ENCODE results near the gene PUM1.
"Not testable (repeated sequence)": the region's sequence is repeated elsewhere in the genome, so short reads cannot be mapped to it uniquely, and the experiment has no call there.

PUM1 gene

DNA sequence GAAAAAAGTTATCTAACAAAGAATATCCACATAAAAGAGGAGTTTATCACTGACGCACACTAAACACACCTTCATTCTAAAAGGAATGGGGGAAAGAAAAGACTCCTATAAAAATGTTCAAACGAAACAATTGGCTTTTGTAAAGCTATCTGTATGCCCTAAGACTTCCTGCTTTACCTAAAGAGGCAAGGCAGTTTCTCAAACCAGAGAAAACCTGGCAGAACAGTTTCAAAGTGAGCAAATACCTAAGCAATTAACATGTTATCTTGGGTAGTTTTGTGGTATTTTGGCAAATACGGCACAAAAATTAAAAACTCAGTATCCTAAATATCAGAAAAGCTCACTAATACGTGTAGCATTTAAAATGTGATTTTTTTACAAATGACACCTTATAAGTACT lies 1.9 kb downstream of the PUM1 start:
- no peak for DNase-seq (ENCODE audit: low read depth in 3 of 3, low spot score in 1 of 3)

DNA sequence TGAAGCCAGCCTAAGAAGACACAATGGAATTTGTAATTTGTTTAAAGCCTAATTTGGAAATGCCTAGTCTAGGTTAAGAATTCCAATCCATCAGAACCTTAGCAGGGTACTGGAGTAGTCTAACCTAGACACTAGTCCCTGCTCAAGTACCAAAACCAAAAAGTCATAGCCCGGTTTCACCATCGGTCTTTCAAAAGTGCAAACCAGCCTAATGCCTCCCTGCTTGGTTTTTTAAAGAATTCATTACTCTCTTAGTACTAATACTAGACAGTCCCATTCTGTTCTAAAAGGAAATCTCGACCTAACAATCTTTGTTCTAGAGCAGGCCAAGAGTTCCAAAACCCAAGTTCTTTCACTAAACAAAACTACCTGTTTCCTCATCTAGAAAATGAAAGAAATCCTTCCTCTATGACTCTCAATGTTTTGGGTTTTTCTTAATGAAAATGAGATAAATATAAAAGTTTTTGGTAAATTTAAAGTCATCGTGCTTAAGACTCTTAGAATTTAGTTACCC lies 2.6 kb downstream of the PUM1 start:
- no peak for DNase-seq (ENCODE audit: low read depth in 3 of 3, low spot score in 1 of 3)

DNA sequence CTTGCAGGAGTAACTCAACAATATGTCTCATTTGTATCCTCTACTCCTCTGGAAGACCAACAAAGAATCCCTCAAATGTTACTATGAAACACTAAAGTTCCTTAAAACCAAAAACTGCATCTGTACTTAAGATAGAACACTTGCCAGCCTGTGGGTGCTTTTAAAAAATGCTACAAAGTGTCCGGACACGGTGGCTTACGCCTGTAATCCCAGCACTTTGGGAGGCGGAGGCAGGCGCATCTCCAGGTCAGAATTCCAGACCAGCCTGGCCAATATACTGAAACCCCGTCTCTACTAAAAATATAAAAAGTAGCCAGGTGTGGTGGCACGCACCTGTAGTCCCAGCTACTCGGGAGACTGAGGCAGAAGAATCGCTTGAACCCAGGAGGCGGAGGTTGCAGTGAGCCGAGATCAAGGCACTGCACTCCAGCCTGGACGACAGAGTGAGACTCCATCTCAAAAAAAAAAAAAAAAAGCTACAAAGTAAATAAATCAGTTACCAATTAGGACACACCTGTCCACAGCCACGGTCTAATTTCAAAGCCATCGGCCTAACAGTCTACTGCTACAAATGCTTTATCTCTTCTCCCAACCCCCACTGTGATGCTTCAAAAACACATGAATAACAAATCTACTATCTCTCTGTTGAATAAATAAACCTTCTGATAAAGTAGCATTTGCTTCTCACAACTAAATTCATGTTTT lies 3.2 kb downstream of the PUM1 start:
- DNase-seq (ENCODE audit: low read depth in 3 of 3, low spot score in 1 of 3) = not testable (repeated sequence)

DNA sequence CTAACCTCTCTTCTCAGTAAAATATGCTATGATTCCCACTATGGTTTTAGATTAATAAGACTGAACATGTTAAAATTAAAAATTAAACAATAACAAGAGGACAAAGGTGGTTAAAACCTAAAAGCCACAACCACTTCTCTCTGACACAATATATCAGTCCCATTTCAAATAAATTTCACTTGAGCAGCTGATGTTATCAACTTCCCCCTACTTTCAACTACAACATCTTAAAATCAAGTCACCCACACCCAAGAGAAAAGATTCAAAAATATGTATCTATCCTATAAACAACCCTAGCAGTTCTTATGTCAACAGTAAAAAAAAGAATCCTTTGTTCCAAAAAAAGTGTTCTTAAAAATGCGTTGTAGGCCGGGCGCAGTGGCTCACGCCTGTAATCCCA lies 7.5 kb downstream of the PUM1 start:
- DNase-seq (ENCODE audit: low read depth in 3 of 3, low spot score in 1 of 3) = no peak

- no peak for DNase-seq (ENCODE audit: low read depth in 3 of 3, low spot score in 1 of 3)
Observed at GRCh38 chr1:31055953-31056352, 9.6 kb downstream of the PUM1 start.

- DNase-seq (ENCODE audit: low read depth in 3 of 3, low spot score in 1 of 3) = no peak
Observed at GRCh38 chr1:31055501-31055900, 10.0 kb downstream of the PUM1 start.

- no peak for DNase-seq (ENCODE audit: low read depth in 3 of 3, low spot score in 1 of 3)
Observed at GRCh38 chr1:31054958-31055481, 10.5 kb downstream of the PUM1 start.

- DNase-seq (ENCODE audit: low read depth in 3 of 3, low spot score in 1 of 3) = no peak
Observed at GRCh38 chr1:31054349-31054748, 11.2 kb downstream of the PUM1 start.

DNA sequence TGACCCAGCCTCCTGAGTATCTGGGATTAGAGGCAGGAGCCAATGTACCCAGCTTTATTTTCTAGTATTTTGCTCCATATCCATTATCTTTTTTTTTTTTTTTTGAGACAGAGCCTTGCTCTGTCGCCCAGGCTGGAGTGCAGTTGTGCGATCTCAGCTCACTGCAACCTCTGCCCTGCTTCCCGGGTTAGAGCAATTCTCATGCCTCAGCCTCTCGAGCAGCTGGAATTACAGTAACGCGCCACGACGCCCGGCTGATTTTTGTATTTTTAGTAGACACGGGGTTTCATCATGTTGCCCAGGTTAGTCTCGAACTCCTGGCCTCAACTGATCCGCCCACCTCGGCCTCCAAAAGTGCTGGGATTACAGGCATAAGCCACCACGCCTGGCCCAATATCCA lies 12.9 kb downstream of the PUM1 start:
- not testable (repeated sequence) for DNase-seq (ENCODE audit: low read depth in 3 of 3, low spot score in 1 of 3)

- no peak for DNase-seq (ENCODE audit: low read depth in 3 of 3, low spot score in 1 of 3)
Observed at GRCh38 chr1:31051611-31052010, 13.9 kb downstream of the PUM1 start.

- DNase-seq (ENCODE audit: low read depth in 3 of 3, low spot score in 1 of 3) = not testable (repeated sequence)
Observed at GRCh38 chr1:31047507-31047906, 18.0 kb downstream of the PUM1 start.

GRCh38 chr1:31043631-31044030 lies 21.9 kb downstream of the PUM1 start:
- no peak for DNase-seq (ENCODE audit: low read depth in 3 of 3, low spot score in 1 of 3)

DNA sequence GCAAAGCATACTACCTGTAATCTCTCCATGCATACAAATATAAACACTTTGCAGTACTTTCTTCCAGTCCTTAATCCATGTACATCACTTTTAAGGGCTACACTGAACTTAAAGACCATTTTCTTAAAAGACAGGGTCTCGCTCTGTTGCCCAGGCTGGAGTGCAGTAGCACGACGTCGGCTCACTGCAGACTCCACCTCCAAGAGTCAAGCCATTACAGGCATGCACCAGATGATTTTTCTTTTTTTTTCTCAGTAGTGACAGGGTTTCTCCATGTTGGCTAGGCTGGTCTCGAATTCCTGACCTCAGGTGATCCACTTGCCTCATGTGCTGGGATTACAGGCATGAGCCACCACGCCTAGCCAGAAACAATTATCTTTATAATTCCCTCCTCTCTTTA lies 22.9 kb downstream of the PUM1 start:
- DNase-seq (ENCODE audit: low read depth in 3 of 3, low spot score in 1 of 3) = no peak

DNA sequence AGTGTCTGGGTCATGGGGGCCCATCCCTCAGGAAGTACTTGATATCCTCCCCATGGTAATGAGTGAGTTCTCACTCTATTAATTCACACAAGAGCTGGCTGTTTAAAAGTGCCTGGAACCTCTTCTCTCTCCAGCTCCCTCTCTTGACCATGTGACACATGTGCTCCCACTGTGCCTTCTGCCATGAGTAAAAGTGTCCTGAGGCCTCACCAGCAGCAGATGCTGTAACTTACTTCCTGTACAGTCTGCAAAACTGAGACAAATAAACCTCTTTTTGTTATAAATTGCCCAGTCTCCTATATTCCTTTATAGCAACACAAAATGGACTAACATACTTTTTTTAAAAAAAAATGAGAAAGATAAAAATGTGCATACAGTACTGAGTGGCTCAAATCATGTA lies 24.0 kb downstream of the PUM1 start:
- no peak for DNase-seq (ENCODE audit: low read depth in 3 of 3, low spot score in 1 of 3)

- DNase-seq (ENCODE audit: low read depth in 3 of 3, low spot score in 1 of 3) = no peak
Observed at GRCh38 chr1:31040038-31040437, 25.5 kb downstream of the PUM1 start.

DNA sequence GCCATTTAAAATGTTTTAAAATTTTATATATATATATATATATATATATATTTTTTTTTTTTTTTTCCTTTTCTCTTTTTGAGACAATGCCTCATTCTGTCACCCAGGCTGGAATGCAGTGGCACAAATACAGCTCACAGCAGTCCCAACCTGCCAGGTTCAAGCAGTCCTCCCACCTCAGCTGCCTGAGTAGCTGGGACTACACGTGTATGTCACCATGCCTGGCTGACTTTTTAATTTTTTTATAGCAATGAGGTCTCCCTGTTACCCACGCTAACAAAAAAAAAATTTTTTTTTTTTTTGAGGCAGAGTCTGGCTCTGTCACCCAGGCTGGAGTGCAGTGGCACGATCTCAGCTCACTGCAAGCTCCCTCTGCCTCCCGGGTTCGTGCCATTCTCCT lies 26.6 kb downstream of the PUM1 start:
- DNase-seq (ENCODE audit: low read depth in 3 of 3, low spot score in 1 of 3) = not testable (repeated sequence)

DNA sequence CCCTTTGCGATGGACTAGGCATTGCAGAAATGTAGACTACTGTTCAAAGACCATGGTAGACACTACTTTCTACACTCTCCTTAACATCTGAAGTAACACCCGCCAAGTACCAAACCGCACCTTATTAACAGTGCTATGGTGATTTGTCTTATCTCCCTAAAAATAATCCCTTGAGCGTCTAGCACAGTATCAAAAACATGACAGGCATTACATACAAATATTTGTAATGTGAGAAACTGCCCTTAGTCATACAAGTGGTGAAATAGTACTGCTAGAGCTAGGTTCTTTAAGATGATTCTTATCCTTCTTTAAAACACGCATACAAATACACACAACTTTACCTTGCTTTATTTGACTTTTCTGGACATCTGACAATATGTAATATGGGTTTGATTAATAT lies 27.2 kb downstream of the PUM1 start:
- no peak for DNase-seq (ENCODE audit: low read depth in 3 of 3, low spot score in 1 of 3)

DNA sequence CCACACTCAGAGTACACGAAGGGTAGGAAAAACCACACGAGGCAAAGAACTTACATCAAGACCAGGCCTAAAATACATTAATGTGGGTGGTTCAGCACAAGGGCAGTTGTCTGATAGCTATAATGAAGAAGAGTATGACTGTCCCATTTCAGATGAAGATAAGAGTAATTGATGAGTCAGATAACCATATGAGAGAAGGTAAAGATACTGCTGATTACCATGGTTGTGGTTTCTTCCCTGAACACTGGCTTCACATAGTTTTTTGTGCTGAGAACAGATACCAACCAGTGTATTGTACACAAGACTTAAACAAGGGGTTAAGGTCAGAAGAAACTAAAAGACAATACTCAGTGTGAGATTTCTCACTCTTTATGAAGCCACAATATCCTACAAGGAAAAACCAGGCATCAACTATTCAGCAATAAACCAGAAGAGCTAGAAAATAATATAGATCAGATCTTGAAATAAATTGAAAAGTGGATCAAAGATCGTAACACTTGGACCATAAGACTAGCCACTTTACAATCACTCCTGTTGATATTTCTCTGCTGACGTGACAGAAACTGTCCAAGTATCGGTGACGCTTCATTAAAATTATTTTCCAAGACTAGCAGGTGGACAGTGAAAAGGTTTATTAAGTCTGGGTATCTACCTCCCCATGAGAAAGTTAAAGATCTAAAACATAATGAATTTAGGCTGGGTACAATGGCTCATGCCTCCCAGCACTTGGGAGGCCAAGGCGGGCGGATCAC lies 28.6 kb downstream of the PUM1 start:
- DNase-seq (ENCODE audit: low read depth in 3 of 3, low spot score in 1 of 3) = no peak

GRCh38 chr1:31033598-31033997 lies 31.9 kb downstream of the PUM1 start:
- no peak for DNase-seq (ENCODE audit: low read depth in 3 of 3, low spot score in 1 of 3)

GRCh38 chr1:31032266-31032665 lies 33.3 kb downstream of the PUM1 start:
- no peak for DNase-seq (ENCODE audit: low read depth in 3 of 3, low spot score in 1 of 3)

DNA sequence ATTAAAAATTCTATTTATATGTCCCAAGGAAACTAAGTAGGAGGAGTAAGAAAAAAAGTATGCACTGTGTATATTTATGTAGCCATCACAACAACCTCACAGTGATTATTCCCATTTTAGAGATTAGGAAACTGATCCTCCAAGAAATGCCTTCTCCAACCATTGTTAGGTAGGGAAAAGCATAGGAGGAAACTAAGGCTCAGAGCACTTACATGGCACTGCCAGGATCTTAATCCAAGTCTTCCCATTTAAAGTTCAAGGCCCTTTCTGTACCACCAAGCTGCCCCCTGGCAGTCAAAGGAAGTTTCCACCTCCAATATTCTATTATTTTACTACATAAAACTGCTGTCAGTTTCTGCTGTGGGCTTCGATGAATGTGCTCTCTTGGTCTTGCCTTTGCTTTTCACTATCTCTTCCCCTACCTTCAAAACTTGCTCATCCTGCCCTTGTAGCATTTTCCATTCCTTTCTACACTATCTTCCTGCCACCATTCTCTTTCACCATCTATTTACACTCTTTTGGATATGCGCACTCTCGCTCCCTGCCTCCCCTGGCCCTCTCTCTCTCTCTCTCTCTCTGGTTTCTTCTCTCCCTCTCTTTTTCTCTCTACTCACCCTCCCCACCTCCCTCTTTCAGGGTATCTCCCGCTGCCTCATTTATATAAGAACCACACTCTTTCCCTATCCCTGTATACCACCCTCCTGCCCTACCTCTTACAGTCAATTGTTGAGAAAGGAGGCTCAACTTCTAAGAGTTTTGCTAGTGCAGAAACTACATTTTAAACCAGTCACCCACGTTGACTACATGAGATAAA lies 34.0 kb downstream of the PUM1 start:
- no peak for DNase-seq (ENCODE audit: low read depth in 3 of 3, low spot score in 1 of 3)

GRCh38 chr1:31029026-31029425 lies 36.5 kb downstream of the PUM1 start:
- DNase-seq (ENCODE audit: low read depth in 3 of 3, low spot score in 1 of 3) = no peak
